HepG2 (cell line): Measurements from ENCODE around the gene HBA1. TPM values are rescaled to one million over a fixed set of nuclear protein-coding genes. Genes with fewer than 3 reads are reported as not detected.

ENCODE experiments used
- ATAC-seq: fragments of 200-7000 bp; cut with Tn5 transposase; 3 replicates; pipeline ENCODE4 v1.9.1; 2020; ENCODE audit warnings: mild to moderate bottlenecking, moderate library complexity
- BruUV-seq: library from RNA; stranded (reverse); fragments of 400-500 nt; replicated peaks from 2 replicates; lab custom pipeline; 2021; lab: Mats Ljungman, UMichigan
- CTCF ChIA-PET: fragments of 300-600 bp; formaldehyde crosslinking; extraction: SDS; loops from one replicate; lab custom pipeline; 2021; ENCODE audit warnings: low total read pairs, inconsistent platforms, low intra/inter-chr PET ratio; lab: Yijun Ruan, JAX
- POLR2A ChIA-PET: fragments of 350-600 bp; sonication (Branson Sonifier 250); formaldehyde crosslinking; loops from one replicate; lab custom pipeline; 2020; ENCODE audit warnings: antibody characterized with exemption, inconsistent platforms; lab: Yijun Ruan, JAX
- DNase-seq: peaks from one replicate; pipeline ENCODE4 v3.0.0-alpha.2; 2015; ENCODE audit warnings: low spot score
- FAIRE-seq: peaks from 3 replicates; lab custom pipeline; 2011; peaks lifted over from hg19 to GRCh38; lab: Jason Lieb, UNC
- H2AFZ ChIP-seq: one replicate; pipeline ENCODE4 v1.6.1; 2011; ENCODE audit warnings: low read length, inconsistent platforms
- H3K27ac ChIP-seq: fragments of 300-600 bp; 3 replicates; pipeline ENCODE4 v1.8.0; 2011; ENCODE audit warnings: mixed run types, mild to moderate bottlenecking, mixed read lengths, low read length, inconsistent platforms; ENCODE audit not compliant: insufficient read depth; ENCODE audit errors: extremely low read length
- H3K27me3 ChIP-seq, 2 experiments: fragments of 200-600 bp in 1 of 2; 2 replicates in 1 of 2; 3 replicates in 1 of 2; pipeline versions ENCODE4 v1.6.0 to v1.8.0; 2011; ENCODE audit warnings: low read length in 2 of 2, mild to moderate bottlenecking in 2 of 2, moderate library complexity in 2 of 2, inconsistent platforms in 1 of 2; ENCODE audit not compliant: insufficient read depth in 2 of 2, control insufficient read depth in 1 of 2
- H3K36me3 ChIP-seq, 2 experiments: fragments of 200-600 bp in 1 of 2; replicated peaks in 1 of 2; 2 replicates in 1 of 2; 3 replicates in 1 of 2; pipeline versions ENCODE4 v1.5.1 to v1.8.0; 2011; ENCODE audit warnings: low read length in 2 of 2, inconsistent platforms in 1 of 2; ENCODE audit not compliant: insufficient read depth in 2 of 2, control insufficient read depth in 1 of 2
- H3K4me1 ChIP-seq: 2 replicates; pipeline ENCODE4 v1.5.1; 2012; ENCODE audit warnings: low read length, inconsistent platforms; ENCODE audit not compliant: insufficient read depth
- H3K4me2 ChIP-seq: 2 replicates; pipeline ENCODE4 v1.6.0; 2011; ENCODE audit warnings: low read depth, low read length, inconsistent platforms
- H3K4me3 ChIP-seq, 3 experiments: fragments of 200-600 bp in 1 of 3; sonication (generic), shearing (Covaris generic) in 1 of 3; replicated peaks in 1 of 3; 2 replicates each; pipeline ENCODE4 v1.5.1; 2011 to 2016; ENCODE audit warnings: low read length in 3 of 3, inconsistent platforms in 2 of 3, low read depth in 2 of 3, mild to moderate bottlenecking in 2 of 3, control low read depth in 1 of 3, mixed read lengths in 1 of 3; ENCODE audit not compliant: insufficient read depth in 1 of 3
- H3K79me2 ChIP-seq: one replicate; pipeline ENCODE4 v1.6.1; 2011; ENCODE audit warnings: low read length, inconsistent platforms; ENCODE audit not compliant: insufficient read depth
- H3K9ac ChIP-seq: 2 replicates; pipeline ENCODE4 v1.6.0; 2011; ENCODE audit warnings: mild to moderate bottlenecking, low read depth, low read length, inconsistent platforms; ENCODE audit not compliant: insufficient read depth
- H3K9me3 ChIP-seq: 2 replicates; pipeline ENCODE4 v1.5.1; 2012; ENCODE audit warnings: mild to moderate bottlenecking, low read length
- H4K20me1 ChIP-seq: 2 replicates; pipeline ENCODE4 v1.6.0; 2011; ENCODE audit warnings: inconsistent platforms, mild to moderate bottlenecking, low read length, moderate library complexity; ENCODE audit not compliant: insufficient read depth
- ARNT ChIP-seq: fragments of 450-650 bp; IDR thresholded peaks from 2 replicates; pipeline ENCODE4 v1.6.1; 2017
- ATM ChIP-seq: fragments of 450-650 bp; IDR thresholded peaks from 2 replicates; pipeline ENCODE4 v1.7.1; 2017; ENCODE audit warnings: mild to moderate bottlenecking, borderline replicate concordance
- CREM ChIP-seq, 2 experiments: sonication (generic) in 1 of 2; formaldehyde crosslinking in 1 of 2; IDR thresholded peaks; 2 replicates each; pipeline versions ENCODE4 v1.4.0 to v1.6.1; 2016 to 2020; ENCODE audit warnings: antibody characterized with exemption in 1 of 2, mild to moderate bottlenecking in 1 of 2, missing genetic modification reagents in 1 of 2
- ELK4 ChIP-seq: sonication (generic); formaldehyde crosslinking; IDR thresholded peaks from 2 replicates; pipeline ENCODE4 v1.9.0; 2021; ENCODE audit warnings: missing genetic modification reagents, borderline replicate concordance
- HMGA1 ChIP-seq: sonication (generic); formaldehyde crosslinking; conservative IDR thresholded peaks from 2 replicates; pipeline ENCODE4 v1.4.0; 2020; ENCODE audit warnings: missing genetic modification reagents
- HNRNPK ChIP-seq: fragments of 200-400 bp; formaldehyde crosslinking; IDR thresholded peaks from 2 replicates; pipeline ENCODE4 v1.6.1; 2018; ENCODE audit warnings: low read length, low read depth, moderate library complexity, mild to moderate bottlenecking; ENCODE audit not compliant: poor library complexity, severe bottlenecking
- MED1 ChIP-seq: sonication (generic); formaldehyde crosslinking; IDR thresholded peaks from 2 replicates; pipeline ENCODE4 v1.4.0; 2020; ENCODE audit warnings: missing genetic modification reagents
- MED13 ChIP-seq: sonication (generic); formaldehyde crosslinking; IDR thresholded peaks from 2 replicates; pipeline ENCODE4 v1.5.0; 2020; ENCODE audit warnings: missing genetic modification reagents
- SIX1 ChIP-seq: sonication (generic); formaldehyde crosslinking; IDR thresholded peaks from 2 replicates; pipeline ENCODE4 v1.4.0; 2020; ENCODE audit warnings: missing genetic modification reagents, borderline replicate concordance
- ZNF251 ChIP-seq: sonication (generic); formaldehyde crosslinking; IDR thresholded peaks from 2 replicates; pipeline ENCODE4 v1.9.0; 2021; ENCODE audit warnings: mild to moderate bottlenecking, missing genetic modification reagents
- ZNF335 ChIP-seq: sonication (generic); formaldehyde crosslinking; IDR thresholded peaks from 2 replicates; pipeline ENCODE4 v1.4.0; 2020; ENCODE audit warnings: missing genetic modification reagents
- ZNF33A ChIP-seq: sonication (generic); formaldehyde crosslinking; IDR thresholded peaks from 2 replicates; pipeline ENCODE4 v1.5.1; 2020; ENCODE audit warnings: missing genetic modification reagents, mild to moderate bottlenecking, moderate library complexity, borderline replicate concordance
- ZNF431 ChIP-seq: sonication (generic); formaldehyde crosslinking; IDR thresholded peaks from 2 replicates; pipeline ENCODE4 v1.9.0; 2022; ENCODE audit warnings: missing genetic modification reagents, low read depth, mild to moderate bottlenecking, borderline replicate concordance
- ZNF569 ChIP-seq: sonication (generic); formaldehyde crosslinking; IDR thresholded peaks from 2 replicates; pipeline ENCODE4 v1.5.0; 2020; ENCODE audit warnings: mild to moderate bottlenecking, missing genetic modification reagents, moderate library complexity, borderline replicate concordance
- ZNF660 ChIP-seq: sonication (generic); formaldehyde crosslinking; IDR thresholded peaks from 2 replicates; pipeline ENCODE4 v1.5.1; 2020; ENCODE audit warnings: mild to moderate bottlenecking, low read depth, missing genetic modification reagents, borderline replicate concordance
- ZSCAN5A ChIP-seq: sonication (generic); formaldehyde crosslinking; IDR thresholded peaks from 2 replicates; pipeline ENCODE4 v1.8.0; 2022; ENCODE audit warnings: mild to moderate bottlenecking, missing genetic modification reagents, borderline replicate concordance
- WGBS: methylation state at CpG from one replicate; pipeline ENCODE4 v1.1.6; 2017; ENCODE audit warnings: low lambda C conversion rate; 5-methylcytosine and 5-hydroxymethylcytosine counted together
- in situ Hi-C: cut with HindIII; loops from 2 replicates; pipeline ENCODE4 v1.10.0; 2017; ENCODE audit warnings: low pct_unique_long_range_greater_than_20kb; ENCODE audit not compliant: extremely low pct_ligation_motif_present
- intact Hi-C: fragments of 100-400 bp; cut with micrococcal nuclease; formaldehyde crosslinking; loops from one replicate; pipeline ENCODE4 v1.10.0; 2022; ENCODE audit not compliant: unreplicated experiment
- polyA plus RNA-seq, 8 experiments: library from polyadenylated mRNA; depleted of rRNA in 3 of 8; stranded (reverse) in 7 of 8; unstranded in 1 of 8; fragments of >200 nt; fragmentation: Illumina TruSeq in 4 of 8; extraction: Trizol in 4 of 8; gene quantifications; 2 replicates each; pipeline versions ENCODE4 v1.2.1 to v1.2.3, GENCODE V29; 2011 to 2016; ENCODE audit warnings: low read depth in 4 of 8, missing spikeins in 1 of 8, mixed read lengths in 1 of 8; ENCODE audit not compliant: insufficient read depth in 1 of 8
- total RNA-seq, 5 experiments: library from RNA; depleted of rRNA; stranded (reverse); fragments of >200 nt; fragmentation: Illumina TruSeq; extraction: Trizol; gene quantifications; 2 replicates each; pipeline ENCODE4 v1.2.3, GENCODE V29; 2016; ENCODE audit warnings: low read depth in 1 of 5
- TF ChIP-seq, protein P1 (sequence below): sonication (generic); formaldehyde crosslinking; IDR thresholded peaks from 2 replicates; pipeline ENCODE4 v1.4.0; 2020; ENCODE audit warnings: missing genetic modification reagents, mild to moderate bottlenecking, borderline replicate concordance

The HBA1 gene
- total and polyA plus RNA-seq, 2 of the 13 experiments (the other 11 are each of a cell fraction or from before 2014, with no cell fraction given), result 0.59 TPM; not detected in 1

DNA sequence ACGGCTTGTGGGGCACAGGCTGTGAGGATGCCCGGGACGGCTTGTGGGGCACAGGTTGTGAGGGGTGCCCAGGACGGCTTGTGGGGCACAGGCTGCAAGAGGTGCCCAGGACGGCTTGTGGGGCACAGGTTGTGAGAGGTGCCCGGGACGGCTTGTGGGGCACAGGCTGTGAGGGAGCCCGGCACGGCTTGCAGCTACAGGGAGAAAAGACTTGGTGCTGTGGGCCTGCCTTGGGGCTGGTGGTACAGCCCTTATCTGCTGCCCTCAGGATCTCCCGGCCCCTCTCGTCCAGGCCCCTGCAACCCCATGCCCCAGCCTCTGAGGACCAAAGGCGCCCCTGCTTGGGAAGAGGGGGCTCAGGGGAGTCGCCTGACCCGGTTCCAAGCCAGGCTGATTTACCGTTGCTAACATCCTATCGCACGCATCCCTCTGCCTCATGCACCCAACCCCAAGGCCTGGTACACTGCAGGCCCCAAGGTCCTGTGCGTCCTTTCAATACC, 15.7 kb upstream of the HBA1 start (continued):
- no peak for TF ChIP-seq ZNF251 (CRISPR knock-in tag)
- no peak for TF ChIP-seq ZNF335 (CRISPR knock-in tag)
- TF ChIP-seq ZNF660 (CRISPR knock-in tag), result no peak
- TF ChIP-seq ATM, result no peak
- TF ChIP-seq HNRNPK, result no peak
- no peak for TF ChIP-seq ZNF569

- no peak overlapping the region for H2AFZ ChIP-seq
- intact Hi-C loops (no loop called here), in situ Hi-C loops (no loop called here)
- BruUV-seq, result no TSS peak
- H3K9ac ChIP-seq, result no peak overlapping the region
- H4K20me1 ChIP-seq, result peaks cover 3% of the 10 kb centered on the region; the same call in 1 of the 2 replicates
- ATAC-seq, result peak; percentile 47
- H3K4me2 ChIP-seq, result peak overlapping the region; percentile 21; the same call in 1 of the 2 replicates
- no peak for FAIRE-seq
- H3K79me2 ChIP-seq, result no peaks in the 10 kb centered on the region
- no peak overlapping the region; a peak in 1 of 6 replicates for H3K4me3 ChIP-seq
- H3K4me1 ChIP-seq, result peaks cover 38% of the 10 kb centered on the region
- no peaks in the 10 kb centered on the region for H3K9me3 ChIP-seq
- WGBS, result 54% methylated on average over 9 of the region's 13 CpGs
- ChIA-PET CTCF (no interaction called here), POLR2A (no interaction called here)
- DNase-seq, result no peak
- no peaks in the 10 kb centered on the region for H3K36me3 ChIP-seq
- H3K27ac ChIP-seq, result no peak overlapping the region
- peaks cover 18 to 62% of the 10 kb centered on the region in 2 experiments for H3K27me3 ChIP-seq
- no peak for TF ChIP-seq SIX1
- no peak for TF ChIP-seq CREM (IDR thresholded peaks at IDR 0.05)
- TF ChIP-seq CREM (CRISPR knock-in tag; IDR thresholded peaks at IDR 0.05), result no peak
- TF ChIP-seq ZSCAN5A (CRISPR knock-in tag), result no peak
- TF ChIP-seq ARNT, result no peak
- TF ChIP-seq ZNF33A (CRISPR knock-in tag), result no peak
- TF ChIP-seq MED1 (CRISPR knock-in tag), result peak; percentile 61
- TF ChIP-seq MED13 (CRISPR knock-in tag), result no peak
- TF ChIP-seq, protein P1, sequence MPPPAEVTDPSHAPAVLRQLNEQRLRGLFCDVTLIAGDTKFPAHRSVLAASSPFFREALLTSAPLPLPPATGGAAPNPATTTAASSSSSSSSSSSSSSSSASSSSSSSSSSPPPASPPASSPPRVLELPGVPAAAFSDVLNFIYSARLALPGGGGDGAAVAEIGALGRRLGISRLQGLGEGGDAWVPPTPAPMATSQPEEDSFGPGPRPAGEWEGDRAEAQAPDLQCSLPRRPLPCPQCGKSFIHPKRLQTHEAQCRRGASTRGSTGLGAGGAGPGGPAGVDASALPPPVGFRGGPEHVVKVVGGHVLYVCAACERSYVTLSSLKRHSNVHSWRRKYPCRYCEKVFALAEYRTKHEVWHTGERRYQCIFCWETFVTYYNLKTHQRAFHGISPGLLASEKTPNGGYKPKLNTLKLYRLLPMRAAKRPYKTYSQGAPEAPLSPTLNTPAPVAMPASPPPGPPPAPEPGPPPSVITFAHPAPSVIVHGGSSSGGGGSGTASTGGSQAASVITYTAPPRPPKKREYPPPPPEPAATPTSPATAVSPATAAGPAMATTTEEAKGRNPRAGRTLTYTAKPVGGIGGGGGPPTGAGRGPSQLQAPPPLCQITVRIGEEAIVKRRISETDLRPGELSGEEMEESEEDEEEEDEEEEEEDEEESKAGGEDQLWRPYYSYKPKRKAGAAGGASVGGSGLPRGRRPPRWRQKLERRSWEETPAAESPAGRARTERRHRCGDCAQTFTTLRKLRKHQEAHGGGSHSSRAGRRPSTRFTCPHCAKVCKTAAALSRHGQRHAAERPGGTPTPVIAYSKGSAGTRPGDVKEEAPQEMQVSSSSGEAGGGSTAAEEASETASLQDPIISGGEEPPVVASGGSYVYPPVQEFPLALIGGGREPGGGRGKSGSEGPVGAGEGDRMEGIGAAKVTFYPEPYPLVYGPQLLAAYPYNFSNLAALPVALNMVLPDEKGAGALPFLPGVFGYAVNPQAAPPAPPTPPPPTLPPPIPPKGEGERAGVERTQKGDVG (CRISPR knock-in tag), result no peak
- TF ChIP-seq HMGA1, result no peak
- no peak for TF ChIP-seq ELK4 (CRISPR knock-in tag)
- TF ChIP-seq ZNF431 (CRISPR knock-in tag), result no peak
These were observed 14.0 kb upstream of the HBA1 start for GRCh38 chr16:162271-162991.
